Activated naive CD4-positive, alpha-beta T cell treated with anti-CD3 and anti-CD28 coated beads, Interleukin-2, amount 50 U/mL, for 72 hours (primary cell): ENCODE measurements around the gene LRRC4C. TPM values are rescaled to one million over a fixed set of nuclear protein-coding genes. Genes with fewer than 3 reads are reported as not detected.

Source experiments
- ATAC-seq, 2 donors: fragments of 150-1000 bp; cut with Tn5 transposase; 2 replicates each; pipeline ENCODE4 v1.10.0; 2021; ENCODE audit warnings: mild to moderate bottlenecking in 2 of 2, moderate library complexity in 2 of 2
- DNase-seq, 2 donors: peaks; one replicate each; pipeline ENCODE4 v3.0.0; 2021 to 2022; ENCODE audit warnings: low spot score in 2 of 2
- H3K27ac Mint-ChIP-seq, 2 donors: one replicate each; pipeline ENCODE4 v1.8.0; 2022; ENCODE audit warnings: mild to moderate bottlenecking in 2 of 2, mixed read lengths in 2 of 2
- H3K36me3 Mint-ChIP-seq, 2 donors: one replicate each; pipeline ENCODE4 v1.8.0; 2022; ENCODE audit warnings: mixed read lengths in 2 of 2
- H3K9me3 Mint-ChIP-seq, 2 donors: one replicate each; pipeline ENCODE4 v1.8.0; 2022; ENCODE audit warnings: mixed read lengths in 2 of 2
- total RNA-seq, 2 donors: library from RNA; stranded (reverse); gene quantifications; one replicate each; pipeline ENCODE4 v1.2.3, GENCODE V29; 2022

Gene LRRC4C
- total RNA-seq, 2 donors from 2014 or later: not detected

GRCh38 chr11:40271361-40271760, 1188.1 kb downstream of the LRRC4C start:
- no peaks in the 10 kb centered on the region for H3K36me3 Mint-ChIP-seq
- peaks cover 13 to 19% of the 10 kb centered on the region in 2 donors for H3K9me3 Mint-ChIP-seq
- ATAC-seq (no peak), DNase-seq (no peak)
- no peak overlapping the region for H3K27ac Mint-ChIP-seq

GRCh38 chr11:40269865-40270264, 1189.6 kb downstream of the LRRC4C start:
- no peak overlapping the region for H3K27ac Mint-ChIP-seq
- ATAC-seq (no peak), DNase-seq (no peak)
- no peaks in the 10 kb centered on the region for H3K36me3 Mint-ChIP-seq
- H3K9me3 Mint-ChIP-seq: peaks cover 14 to 15% of the 10 kb centered on the region in 2 donors

GRCh38 chr11:40268551-40268950, 1190.9 kb downstream of the LRRC4C start:
- ATAC-seq (no peak), DNase-seq (no peak)
- H3K36me3 Mint-ChIP-seq: no peaks in the 10 kb centered on the region
- no peak overlapping the region for H3K27ac Mint-ChIP-seq
- peaks cover 12 to 18% of the 10 kb centered on the region in 2 donors for H3K9me3 Mint-ChIP-seq

- Mint-ChIP-seq H3K9me3 (peaks cover 5 to 6% of the 10 kb centered on the region in 2 donors), H3K36me3 (no peaks in the 10 kb centered on the region), H3K27ac (no peak overlapping the region)
- no peak for ATAC-seq
- DNase-seq: no peak
These were observed 1204.0 kb downstream of the LRRC4C start for GRCh38 chr11:40255457-40255856.

GRCh38 chr11:40253166-40253565, 1206.3 kb downstream of the LRRC4C start:
- ATAC-seq (no peak), DNase-seq (no peak)
- Mint-ChIP-seq H3K9me3 (peaks cover 5 to 8% of the 10 kb centered on the region in 2 donors), H3K27ac (no peak overlapping the region), H3K36me3 (no peaks in the 10 kb centered on the region)

GRCh38 chr11:40252236-40252635, 1207.2 kb downstream of the LRRC4C start:
- H3K27ac Mint-ChIP-seq: no peak overlapping the region
- H3K36me3 Mint-ChIP-seq: no peaks in the 10 kb centered on the region
- ATAC-seq (no peak), DNase-seq (no peak)
- H3K9me3 Mint-ChIP-seq: peaks cover 5 to 9% of the 10 kb centered on the region in 2 donors

- DNase-seq: no peak
- Mint-ChIP-seq H3K9me3 (peaks cover 3 to 4% of the 10 kb centered on the region in 2 donors), H3K27ac (no peak overlapping the region), H3K36me3 (no peaks in the 10 kb centered on the region)
- ATAC-seq: no peak
These were observed 1212.5 kb downstream of the LRRC4C start for GRCh38 chr11:40246983-40247382.

- H3K27ac Mint-ChIP-seq: no peak overlapping the region
- ATAC-seq (peak in 1 of 2 donors; percentile 55), DNase-seq (no peak)
- H3K36me3 Mint-ChIP-seq: no peaks in the 10 kb centered on the region
- peaks cover 9 to 10% of the 10 kb centered on the region in 2 donors for H3K9me3 Mint-ChIP-seq
These were observed 1217.9 kb downstream of the LRRC4C start for GRCh38 chr11:40241524-40242051.

GRCh38 chr11:40240284-40240683, 1219.2 kb downstream of the LRRC4C start:
- peaks cover 9 to 10% of the 10 kb centered on the region in 2 donors for H3K9me3 Mint-ChIP-seq
- no peak overlapping the region for H3K27ac Mint-ChIP-seq
- DNase-seq (no peak), ATAC-seq (no peak)
- no peaks in the 10 kb centered on the region for H3K36me3 Mint-ChIP-seq

- Mint-ChIP-seq H3K9me3 (peaks cover 9 to 16% of the 10 kb centered on the region in 2 donors), H3K27ac (no peak overlapping the region), H3K36me3 (no peaks in the 10 kb centered on the region)
- ATAC-seq (no peak), DNase-seq (no peak)
These were observed 1222.9 kb downstream of the LRRC4C start for GRCh38 chr11:40236526-40236925.

GRCh38 chr11:40235841-40236240, 1223.6 kb downstream of the LRRC4C start:
- H3K36me3 Mint-ChIP-seq: no peaks in the 10 kb centered on the region

GRCh38 chr11:40230821-40231220, 1228.6 kb downstream of the LRRC4C start:
- Mint-ChIP-seq H3K36me3 (no peaks in the 10 kb centered on the region), H3K27ac (no peak overlapping the region), H3K9me3 (peaks cover 9 to 16% of the 10 kb centered on the region in 2 donors)
- DNase-seq: no peak
- ATAC-seq: no peak

More at GRCh38 chr11:40235841-40236240, 1223.6 kb downstream of the LRRC4C start:
- Mint-ChIP-seq H3K27ac (no peak overlapping the region), H3K9me3 (peaks cover 9 to 16% of the 10 kb centered on the region in 2 donors)
- DNase-seq (no peak), ATAC-seq (no peak)

- peaks cover 13 to 20% of the 10 kb centered on the region in 2 donors for H3K9me3 Mint-ChIP-seq
- ATAC-seq (no peak), DNase-seq (no peak)
- H3K36me3 Mint-ChIP-seq: no peaks in the 10 kb centered on the region
- no peak overlapping the region for H3K27ac Mint-ChIP-seq
These were observed 1230.8 kb downstream of the LRRC4C start for GRCh38 chr11:40228662-40229061.

GRCh38 chr11:40227730-40228129, 1231.7 kb downstream of the LRRC4C start:
- Mint-ChIP-seq H3K9me3 (peaks cover 13 to 20% of the 10 kb centered on the region in 2 donors), H3K36me3 (no peaks in the 10 kb centered on the region), H3K27ac (no peak overlapping the region)
- ATAC-seq (no peak), DNase-seq (no peak)

GRCh38 chr11:40226654-40227053, 1232.8 kb downstream of the LRRC4C start:
- no peak overlapping the region for H3K27ac Mint-ChIP-seq
- H3K36me3 Mint-ChIP-seq: no peaks in the 10 kb centered on the region
- no peak for ATAC-seq

GRCh38 chr11:40223596-40224330, 1235.7 kb downstream of the LRRC4C start:
- no peak overlapping the region for H3K27ac Mint-ChIP-seq
- peaks cover 19 to 30% of the 10 kb centered on the region in 2 donors for H3K9me3 Mint-ChIP-seq
- DNase-seq: no peak
- no peak for ATAC-seq
- H3K36me3 Mint-ChIP-seq: no peaks in the 10 kb centered on the region

More at GRCh38 chr11:40226654-40227053, 1232.8 kb downstream of the LRRC4C start:
- H3K9me3 Mint-ChIP-seq: peaks cover 17 to 23% of the 10 kb centered on the region in 2 donors
- no peak for DNase-seq

- Mint-ChIP-seq H3K36me3 (peaks cover 0 to 8% of the 10 kb centered on the region in 2 donors), H3K9me3 (peaks cover 23 to 31% of the 10 kb centered on the region in 2 donors), H3K27ac (no peak overlapping the region)
- DNase-seq (no peak), ATAC-seq (no peak)
These were observed 1240.1 kb downstream of the LRRC4C start for GRCh38 chr11:40219401-40219800.

GRCh38 chr11:40215556-40215955, 1243.9 kb downstream of the LRRC4C start:
- Mint-ChIP-seq H3K9me3 (peaks cover 21 to 37% of the 10 kb centered on the region in 2 donors), H3K27ac (no peak overlapping the region), H3K36me3 (peaks cover 0 to 8% of the 10 kb centered on the region in 2 donors)
- no peak for ATAC-seq
- DNase-seq: no peak
